AG10803 (cell line): ENCODE data around the gene YWHAH.

Experiments
- DNase-seq: peaks from one replicate; pipeline ENCODE4 v3.0.0; 2010; ENCODE audit warnings: low read depth
- H3K4me3 ChIP-seq: 2 replicates; pipeline ENCODE4 v1.5.1; 2011; ENCODE audit warnings: mild to moderate bottlenecking, low read length, control low read depth
- CTCF ChIP-seq: conservative IDR thresholded peaks from 2 replicates; pipeline ENCODE4 v1.5.1; 2011; ENCODE audit warnings: mild to moderate bottlenecking, low read length, control low read depth, inconsistent platforms

YWHAH gene

GRCh38 chr22:31923136-31923535 lies 21.2 kb upstream of the YWHAH start:
- TF ChIP-seq CTCF, result no peak
- no peak for DNase-seq
- H3K4me3 ChIP-seq, result no peak overlapping the region

DNA sequence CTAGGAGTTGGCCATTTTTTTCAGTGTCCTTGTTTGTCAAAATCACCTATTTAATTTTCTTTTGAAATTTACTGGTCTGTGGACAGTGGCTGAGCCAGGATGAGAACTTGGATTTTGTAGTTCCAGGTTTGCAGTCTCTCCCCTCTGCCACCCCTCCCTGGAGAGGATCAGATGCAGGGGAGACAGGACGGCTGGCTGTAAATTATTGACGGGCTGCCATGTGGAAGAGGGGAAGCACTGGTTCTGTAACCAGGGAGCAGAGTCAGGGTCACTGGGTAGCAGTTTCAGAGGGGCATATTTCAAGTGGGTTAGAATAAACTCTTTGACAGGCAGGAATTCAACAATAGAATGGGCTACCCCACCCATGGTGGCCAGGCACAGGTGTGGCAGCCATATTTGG lies 20.6 kb upstream of the YWHAH start:
- H3K4me3 ChIP-seq, result no peak overlapping the region
- DNase-seq, result no peak
- no peak for TF ChIP-seq CTCF

GRCh38 chr22:31925056-31925455 lies 19.3 kb upstream of the YWHAH start:
- DNase-seq, result no peak
- TF ChIP-seq CTCF, result no peak
- H3K4me3 ChIP-seq, result no peak overlapping the region

DNA sequence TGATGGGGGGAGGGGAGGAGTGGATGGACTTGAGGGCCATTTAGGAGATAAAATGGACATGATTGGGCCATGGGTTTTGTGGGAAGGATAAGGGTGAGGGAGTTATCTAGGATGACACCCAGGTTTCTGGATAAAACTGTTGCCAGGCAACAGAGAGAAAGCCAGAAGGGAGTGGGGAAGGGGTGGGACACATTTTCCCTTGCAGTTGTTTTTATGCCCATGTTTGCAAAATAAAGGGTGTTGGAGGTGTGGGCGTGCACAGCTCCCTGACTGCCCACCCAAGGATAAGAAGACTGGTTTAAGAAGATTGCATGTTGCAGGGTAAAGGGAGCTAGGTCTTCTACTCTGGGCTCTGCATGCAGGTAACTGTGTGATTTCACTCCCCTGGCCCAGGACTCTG lies 18.3 kb upstream of the YWHAH start:
- TF ChIP-seq CTCF, result no peak
- H3K4me3 ChIP-seq, result no peak overlapping the region
- DNase-seq, result no peak

DNA sequence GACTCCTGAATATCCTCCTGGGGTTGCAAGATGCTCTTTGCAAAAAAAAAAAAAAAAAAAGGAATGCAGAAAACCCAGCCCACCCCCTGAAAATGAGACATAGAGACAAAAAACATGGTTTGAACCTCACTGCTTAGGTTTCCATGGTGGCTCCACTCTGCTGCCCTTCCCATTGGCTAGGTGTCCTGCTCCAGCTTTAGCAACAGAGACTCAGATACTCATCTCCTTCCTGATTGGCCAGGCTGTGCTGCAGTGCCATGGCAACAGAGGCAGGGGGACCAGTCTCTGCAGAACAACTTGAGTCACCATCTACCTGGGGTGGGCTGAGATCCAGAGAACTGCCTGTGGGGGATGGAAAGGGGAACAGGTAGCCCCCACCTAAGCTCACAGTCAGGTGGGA lies 17.4 kb upstream of the YWHAH start:
- TF ChIP-seq CTCF, result no peak
- no peak overlapping the region for H3K4me3 ChIP-seq
- DNase-seq, result no peak

GRCh38 chr22:31927562-31927961 lies 16.8 kb upstream of the YWHAH start:
- H3K4me3 ChIP-seq, result no peak overlapping the region
- TF ChIP-seq CTCF, result no peak
- no peak for DNase-seq

GRCh38 chr22:31929167-31929930 lies 15.0 kb upstream of the YWHAH start:
- DNase-seq, result peak; percentile 54
- H3K4me3 ChIP-seq, result no peak overlapping the region
- no peak for TF ChIP-seq CTCF
